ENCODE results near the gene NIPBL. TPM values are rescaled to one million over a fixed set of nuclear protein-coding genes. Genes with fewer than 3 reads are reported as not detected.

The NIPBL gene
- total RNA-seq (2022): 48.1 and 61.6 TPM in 2 replicates
- Bru-seq, nascent RNA: percentile 92 among the genes with signal in this experiment
- BruChase-seq, experiment 1, labeled RNA remaining after a 2-hour chase: percentile 87 among the genes with signal in this experiment
- BruChase-seq, experiment 2, labeled RNA remaining after a 6-hour chase: percentile 83 among the genes with signal in this experiment
- long read RNA-seq, partial matches to known transcripts: 6 of 10 reads
- long read RNA-seq, other reads (novel, unspliced or antisense): 4 of 10 reads

GRCh38 chr5:36876299-36876964, at the start of gene NIPBL:
NIPBL (plus strand) TSS chr5:36876769; CDS start chr5:36953697, 76,928 bp downstream.
- Histone ChIP-seq H3K4me1 (peaks cover 31% of the 10 kb centered on the region), H3K36me3 (ENCODE audit: control insufficient read depth, insufficient read depth, low read length) (no peaks in the 10 kb centered on the region), H3K4me3 (ENCODE audit: low read depth, low read length) (peak within 1 kb of the TSS; percentile 52), H3K9me3 (no peaks in the 10 kb centered on the region), H3K27me3 (replicated peaks; ENCODE audit: control insufficient read depth, insufficient read depth, low read length) (no peaks in the 10 kb centered on the region)
- ChIA-PET CTCF (interaction anchor here (0.6 to 1.1 kb wide), 4 partner anchors 69 to 1661 kb away, joined by 3 to 5 read pairs (median 3); no protein-coding TSS in a partner anchor), POLR2A (interaction anchor here (0.6 kb wide), 1 partner anchor 136 kb away, joined by 4 read pairs; no protein-coding TSS in a partner anchor)
- H3K36me3 Mint-ChIP-seq (ENCODE audit: insufficient read depth, unreplicated experiment): peaks cover 16% of the 10 kb centered on the region
- H3K27me3 Mint-ChIP-seq (ENCODE audit: insufficient read depth, unreplicated experiment): no peaks in the 10 kb centered on the region
- no peaks in the 10 kb centered on the region for H3K9me3 Mint-ChIP-seq (ENCODE audit: unreplicated experiment)
- H3K27ac Mint-ChIP-seq (ENCODE audit: unreplicated experiment): peak within 1 kb of the TSS; percentile 95
- peak within 1 kb of the TSS; percentile 93 for H3K4me3 Mint-ChIP-seq (ENCODE audit: unreplicated experiment)
- no peak for TF ChIP-seq CTCF (IDR thresholded peaks at IDR 0.05; ENCODE audit: insufficient read depth in 1 of 2, low read depth in 1 of 2, low read length in 1 of 2, severe bottlenecking in 1 of 2, unreplicated experiment in 1 of 2)
- no TSS peak for BruUV-seq (replicated peaks)
- intact Hi-C loops (cut with micrococcal nuclease; ENCODE audit: unreplicated experiment): loop anchor here (1.0 to 10.0 kb wide), 4 partner anchors 68 to 272 kb away; partner anchors contain the start of gene SLC1A3
- peaks cover 18% of the 10 kb centered on the region for H3K4me1 Mint-ChIP-seq (ENCODE audit: low read depth, unreplicated experiment)
- peak; percentile 91 to 94 for DNase-seq

GRCh38 chr5:36832274-36832673, 44.3 kb upstream of the NIPBL start:
- H3K27ac Mint-ChIP-seq (ENCODE audit: unreplicated experiment): no peak overlapping the region
- CTCF ChIA-PET: no interaction called here
- no peak for TF ChIP-seq CTCF (IDR thresholded peaks at IDR 0.05; ENCODE audit: insufficient read depth in 1 of 2, low read depth in 1 of 2, low read length in 1 of 2, severe bottlenecking in 1 of 2, unreplicated experiment in 1 of 2)
- POLR2A ChIA-PET: no interaction called here
- no peaks in the 10 kb centered on the region for H3K36me3 Mint-ChIP-seq (ENCODE audit: insufficient read depth, unreplicated experiment)
- peaks cover 10% of the 10 kb centered on the region for H3K27me3 Mint-ChIP-seq (ENCODE audit: insufficient read depth, unreplicated experiment)
- intact Hi-C loops (cut with micrococcal nuclease; ENCODE audit: unreplicated experiment): no loop called here
- no peaks in the 10 kb centered on the region for H3K36me3 ChIP-seq (ENCODE audit: control insufficient read depth, insufficient read depth, low read length)
- H3K4me1 Mint-ChIP-seq (ENCODE audit: low read depth, unreplicated experiment): peaks cover 1% of the 10 kb centered on the region
- DNase-seq: no peak
- H3K4me3 ChIP-seq (ENCODE audit: low read depth, low read length): no peak overlapping the region
- no peak overlapping the region for H3K4me3 Mint-ChIP-seq (ENCODE audit: unreplicated experiment)
- no peaks in the 10 kb centered on the region for H3K27me3 ChIP-seq (replicated peaks; ENCODE audit: control insufficient read depth, insufficient read depth, low read length)
- no peaks in the 10 kb centered on the region for H3K4me1 ChIP-seq
- H3K9me3 ChIP-seq: no peaks in the 10 kb centered on the region; the same call in 1 of the 2 replicates
- H3K9me3 Mint-ChIP-seq (ENCODE audit: unreplicated experiment): no peaks in the 10 kb centered on the region
- BruUV-seq (replicated peaks): no TSS peak

GRCh38 chr5:36836831-36837230, 39.7 kb upstream of the NIPBL start:
- H3K27me3 Mint-ChIP-seq (ENCODE audit: insufficient read depth, unreplicated experiment): peaks cover 12% of the 10 kb centered on the region
- no peaks in the 10 kb centered on the region for H3K9me3 Mint-ChIP-seq (ENCODE audit: unreplicated experiment)
- H3K36me3 Mint-ChIP-seq (ENCODE audit: insufficient read depth, unreplicated experiment): no peaks in the 10 kb centered on the region
- H3K27ac Mint-ChIP-seq (ENCODE audit: unreplicated experiment): no peak overlapping the region
- H3K4me1 Mint-ChIP-seq (ENCODE audit: low read depth, unreplicated experiment): peaks cover 12% of the 10 kb centered on the region
- no peak overlapping the region for H3K4me3 Mint-ChIP-seq (ENCODE audit: unreplicated experiment)
- DNase-seq: no peak
- no TSS peak for BruUV-seq (replicated peaks)
- H3K27me3 ChIP-seq (replicated peaks; ENCODE audit: control insufficient read depth, insufficient read depth, low read length): no peaks in the 10 kb centered on the region
- intact Hi-C loops (cut with micrococcal nuclease; ENCODE audit: unreplicated experiment): no loop called here
- TF ChIP-seq CTCF (IDR thresholded peaks at IDR 0.05; ENCODE audit: insufficient read depth in 1 of 2, low read depth in 1 of 2, low read length in 1 of 2, severe bottlenecking in 1 of 2, unreplicated experiment in 1 of 2): no peak
- H3K9me3 ChIP-seq: no peaks in the 10 kb centered on the region; the same call in 1 of the 2 replicates
- no peaks in the 10 kb centered on the region for H3K36me3 ChIP-seq (ENCODE audit: control insufficient read depth, insufficient read depth, low read length)
- ChIA-PET CTCF (no interaction called here), POLR2A (no interaction called here)
- 0 out of 2 replicates have a peak, but pooled peaks cover 5% of the 10 kb centered on the region for H3K4me1 ChIP-seq
- no peak overlapping the region for H3K4me3 ChIP-seq (ENCODE audit: low read depth, low read length)

Data from Caco-2 (cell line).